ENCODE results near the gene NCOR2. TPM values are rescaled to one million over a fixed set of nuclear protein-coding genes. Genes with fewer than 3 reads are reported as not detected.

The NCOR2 gene
- total and polyA plus RNA-seq, 10 of the 15 experiments (the other 5 are each of a cell fraction or from before 2014, with no cell fraction given), result 0.43 to 179 (median 14.9) TPM

- ChIA-PET POLR2A (no interaction called here), SMC1A (ENCODE audit: uncharacterized antibody, unreplicated experiment) (no interaction called here), CTCF (no interaction called here), RAD21 (ENCODE audit: unreplicated experiment) (no interaction called here)
- TF ChIP-seq RAD51 (IDR thresholded peaks at IDR 0.05) (no peak), SUPT20H (IDR thresholded peaks at IDR 0.05; ENCODE audit: borderline replicate concordance, control insufficient read depth, low read depth, low read length) (no peak), RELA (IDR thresholded peaks at IDR 0.05; ENCODE audit: borderline replicate concordance, partially characterized antibody) (no peak), ZNF384 (IDR thresholded peaks at IDR 0.05; ENCODE audit: borderline replicate concordance, low read depth, low read length) (no peak), NFXL1 (IDR thresholded peaks at IDR 0.05; ENCODE audit: borderline replicate concordance) (no peak), EZH2 (IDR thresholded peaks at IDR 0.05; ENCODE audit: borderline replicate concordance, control insufficient read depth, low read depth, low read length) (no peak)
- Histone ChIP-seq H3K36me3 (ENCODE audit: control insufficient read depth in 2 of 2, insufficient read depth in 2 of 2, low read length in 1 of 2) (no peaks in the 10 kb centered on the region), H3K79me2 (ENCODE audit: control insufficient read depth, insufficient read depth, low read length) (no peaks in the 10 kb centered on the region), H2AFZ (ENCODE audit: control insufficient read depth, low read depth, low read length) (no peak overlapping the region), H3K27me3 (replicated peaks in 1 of 2; ENCODE audit: control insufficient read depth in 2 of 2, insufficient read depth in 2 of 2, low read length in 1 of 2) (no peaks in the 10 kb centered on the region), H3K4me3 (no peak overlapping the region), H4K20me1 (ENCODE audit: control insufficient read depth, insufficient read depth) (no peaks in the 10 kb centered on the region), H3K4me1 (ENCODE audit: control insufficient read depth, insufficient read depth, low read length) (no peaks in the 10 kb centered on the region; the same call in 1 of the 2 replicates), H3K9me3 (replicated peaks; ENCODE audit: control insufficient read depth, insufficient read depth, low read length) (no peaks in the 10 kb centered on the region; the same call in 2 of the 3 replicates), H3K27ac (ENCODE audit: control insufficient read depth, insufficient read depth) (no peak overlapping the region), H3K4me2 (ENCODE audit: control insufficient read depth, insufficient read depth) (no peak overlapping the region), H3K9ac (ENCODE audit: control insufficient read depth, insufficient read depth, low read length) (no peak overlapping the region)
- intact Hi-C loops (cut with micrococcal nuclease; ENCODE audit: unreplicated experiment) (no loop called here), in situ Hi-C loops (cut with MboI) (no loop called here)
- FAIRE-seq, result no peak
- BruUV-seq (replicated peaks), result no TSS peak
- 73% methylated on average over 4 of the region's 4 CpGs for WGBS (ENCODE audit: insufficient coverage, insufficient replicate concordance, low lambda C conversion rate, missing lambda C conversion rate)
- ATAC-seq, result no peak
- DNase-seq (ENCODE audit: low read depth, low spot score), result no peak
Measured at GRCh38 chr12:124588018-124588634, 20.7 kb upstream of the NCOR2 start.

GRCh38 chr12:124586756-124587155 is 19.3 kb upstream of the NCOR2 start:
- no peak overlapping the region for H3K4me3 ChIP-seq
- no peak for ATAC-seq
- in situ Hi-C loops (cut with MboI) (no loop called here), intact Hi-C loops (cut with micrococcal nuclease; ENCODE audit: unreplicated experiment) (no loop called here)
- H2AFZ ChIP-seq (ENCODE audit: control insufficient read depth, low read depth, low read length), result no peak overlapping the region
- FAIRE-seq, result no peak
- ChIA-PET POLR2A (no interaction called here), CTCF (no interaction called here), RAD21 (ENCODE audit: unreplicated experiment) (no interaction called here), SMC1A (ENCODE audit: uncharacterized antibody, unreplicated experiment) (no interaction called here)
- no peaks in the 10 kb centered on the region for H4K20me1 ChIP-seq (ENCODE audit: control insufficient read depth, insufficient read depth)
- H3K27me3 ChIP-seq (replicated peaks in 1 of 2; ENCODE audit: control insufficient read depth in 2 of 2, insufficient read depth in 2 of 2, low read length in 1 of 2), result no peaks in the 10 kb centered on the region
- H3K4me1 ChIP-seq (ENCODE audit: control insufficient read depth, insufficient read depth, low read length), result no peaks in the 10 kb centered on the region
- no peak overlapping the region for H3K27ac ChIP-seq (ENCODE audit: control insufficient read depth, insufficient read depth)
- no peak overlapping the region for H3K9ac ChIP-seq (ENCODE audit: control insufficient read depth, insufficient read depth, low read length)
- BruUV-seq (replicated peaks), result no TSS peak
- TF ChIP-seq NBN (IDR thresholded peaks at IDR 0.05) (no peak), NR2C1 (IDR thresholded peaks at IDR 0.05) (no peak), POLR2A (IDR thresholded peaks at IDR 0.05; ENCODE audit: low read depth, low read length) (no peak), SPI1 (IDR thresholded peaks at IDR 0.05; ENCODE audit: borderline replicate concordance, insufficient read depth, low read depth, low read length) (no peak), ZNF384 (IDR thresholded peaks at IDR 0.05; ENCODE audit: borderline replicate concordance, low read depth, low read length) (no peak), IRF4 (IDR thresholded peaks at IDR 0.05; ENCODE audit: low read depth, low read length) (no peak), CUX1 (IDR thresholded peaks at IDR 0.05; ENCODE audit: insufficient replicate concordance, low read depth, low read length) (no peak)
- no peaks in the 10 kb centered on the region for H3K79me2 ChIP-seq (ENCODE audit: control insufficient read depth, insufficient read depth, low read length)
- WGBS (ENCODE audit: insufficient coverage, insufficient replicate concordance, low lambda C conversion rate, missing lambda C conversion rate), result 41% methylated on average over 11 of the region's 11 CpGs
- no peaks in the 10 kb centered on the region for H3K36me3 ChIP-seq (ENCODE audit: control insufficient read depth in 2 of 2, insufficient read depth in 2 of 2, low read length in 1 of 2)
- no peak for DNase-seq (ENCODE audit: low read depth, low spot score)
- no peaks in the 10 kb centered on the region; the same call in 2 of the 3 replicates for H3K9me3 ChIP-seq (replicated peaks; ENCODE audit: control insufficient read depth, insufficient read depth, low read length)
- no peak overlapping the region for H3K4me2 ChIP-seq (ENCODE audit: control insufficient read depth, insufficient read depth)
